ENCODE results near the gene SLC15A4. TPM values are rescaled to one million over a fixed set of nuclear protein-coding genes. Genes with fewer than 3 reads are reported as not detected.
A peak's percentile ranks its signal among the peaks of the same experiment; 100 is the strongest.

Gene SLC15A4
- total and polyA plus RNA-seq, 2 of the 13 experiments (the other 11 are each of a cell fraction or from before 2014, with no cell fraction given) = 17.3 to 22.7 TPM

GRCh38 chr12:128823916-128824839, at the start of gene SLC15A4 (continued):
- peak; percentile 16; the same call in 1 of the 2 replicates for TF ChIP-seq NRL (CRISPR knock-in tag; IDR thresholded peaks at IDR 0.05; ENCODE audit: borderline replicate concordance)
- TF ChIP-seq ZNF432 (CRISPR knock-in tag; IDR thresholded peaks at IDR 0.05; ENCODE audit: borderline replicate concordance) = no peak
- TF ChIP-seq ZNF142 (CRISPR knock-in tag; IDR thresholded peaks at IDR 0.05) = no peak
- 0 out of 2 replicates have a peak, but pooled peaks have one; percentile 80 for TF ChIP-seq ZNF703 (CRISPR knock-in tag; IDR thresholded peaks at IDR 0.05; ENCODE audit: borderline replicate concordance)
- peak; percentile 48 for TF ChIP-seq ARID5B (CRISPR knock-in tag; IDR thresholded peaks at IDR 0.05)
- peak; percentile 66 for TF ChIP-seq TEAD3 (CRISPR knock-in tag; optimal IDR thresholded peaks at IDR 0.05; ENCODE audit: borderline replicate concordance)
- TF ChIP-seq ZNF331 (CRISPR knock-in tag; IDR thresholded peaks at IDR 0.05) = peak; percentile 62; the same call in 1 of the 2 replicates
- peak; percentile 92 for TF ChIP-seq NFYC (CRISPR knock-in tag; IDR thresholded peaks at IDR 0.05)
- peak; percentile 79; the same call in 1 of the 2 replicates for TF ChIP-seq BCL3 (CRISPR knock-in tag; IDR thresholded peaks at IDR 0.05)
- peak; percentile 75; the same call in 1 of the 2 replicates for TF ChIP-seq ZMAT3 (CRISPR knock-in tag; conservative IDR thresholded peaks at IDR 0.05)
- TF ChIP-seq ZNF772 (CRISPR knock-in tag; IDR thresholded peaks at IDR 0.05) = no peak
- 0 out of 2 replicates have a peak, but pooled peaks have one; percentile 81 for TF ChIP-seq ZNF256 (CRISPR knock-in tag; conservative IDR thresholded peaks at IDR 0.05)
- peak; percentile 45; the same call in 1 of the 2 replicates for TF ChIP-seq HCFC1 (IDR thresholded peaks at IDR 0.05; ENCODE audit: low read depth, low read length)
